ENCODE data around the gene LHX3. TPM values are rescaled to one million over a fixed set of nuclear protein-coding genes. Genes with fewer than 3 reads are reported as not detected.

LHX3 gene
- total RNA-seq, result 0.19 and 0.30 TPM in 2 replicates
- 0.07 TPM for total RNA-seq (2013)
- 0.07 TPM in 2 replicates for polyA plus RNA-seq
- polyA minus RNA-seq, result 0.26 and 0.50 TPM in 2 replicates

DNA sequence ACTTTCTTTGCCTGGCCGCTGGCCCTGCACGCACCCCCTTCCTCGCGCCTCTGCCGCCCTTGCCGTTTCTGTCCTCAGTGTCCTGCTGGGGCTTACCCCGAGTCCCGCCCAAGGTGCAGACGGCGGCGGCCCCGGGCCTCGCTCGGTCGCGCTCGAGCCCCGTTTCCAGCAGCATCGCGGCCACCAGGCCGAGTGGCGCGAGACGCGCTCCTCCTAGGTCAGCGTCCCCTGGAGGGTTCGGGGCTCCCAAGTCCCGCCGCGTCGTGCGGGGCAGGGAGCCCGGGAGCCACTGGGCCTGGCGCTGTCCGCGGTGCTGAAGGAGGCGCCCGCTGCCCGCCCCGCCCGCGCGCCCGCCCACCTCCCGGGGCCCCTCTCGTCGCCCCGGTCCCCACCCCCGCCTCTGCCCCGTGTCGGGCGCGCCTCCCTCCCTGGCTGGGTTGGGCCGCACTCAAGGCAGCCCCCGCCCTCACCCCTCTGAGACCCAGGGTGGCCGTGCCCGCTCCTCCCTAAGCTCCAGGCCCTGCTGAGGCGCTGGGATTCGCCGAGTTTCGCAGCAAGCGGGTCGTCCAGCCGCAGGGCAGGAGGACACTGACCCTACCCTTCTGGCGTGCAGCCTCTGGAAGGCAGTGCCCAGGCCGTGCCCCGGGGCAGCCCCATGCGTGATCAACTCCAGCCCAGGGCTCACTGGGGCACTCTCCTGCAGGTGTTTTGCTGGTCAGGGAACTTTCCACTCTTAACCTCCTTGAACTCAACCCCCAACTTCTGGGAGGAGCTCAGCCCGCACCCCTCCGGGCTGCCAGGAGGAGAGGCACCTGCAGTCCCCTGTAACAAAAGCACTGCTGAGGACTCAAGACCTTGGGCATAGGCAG lies at the start of gene LHX3:
LHX3 (minus strand) TSS at position 291 of the 869 bp plus-strand sequence; CDS start at position 175, 116 bp downstream.
- TF ChIP-seq EZH2 (IDR thresholded peaks at IDR 0.05; ENCODE audit: borderline replicate concordance, insufficient read depth, low read depth, low read length, poor library complexity, severe bottlenecking) (no peak), CTCF (IDR thresholded peaks at IDR 0.05) (no peak)
- CTCF ChIA-PET, result no interaction called here
- no peak within 1 kb of the TSS for H3K27ac ChIP-seq (ENCODE audit: low read length in 2 of 2)
- intact Hi-C loops (cut with micrococcal nuclease), result no loop called here
- H3K9me3 Mint-ChIP-seq (ENCODE audit: insufficient read depth), result no peaks in the 10 kb centered on the region
- no peak within 1 kb of the TSS for H3K4me2 ChIP-seq (replicated peaks; ENCODE audit: low read depth, low read length, poor library complexity, severe bottlenecking)
- H3K4me3 ChIP-seq (ENCODE audit: control extremely low read depth in 1 of 5, extremely low read depth in 1 of 5, insufficient read depth in 1 of 5, low read depth in 2 of 5, low read length in 4 of 5), result no peak within 1 kb of the TSS
- no peaks in the 10 kb centered on the region for H3K79me2 ChIP-seq (ENCODE audit: control insufficient read depth, insufficient read depth, low read length)
- 15% methylated on average over 70 of the region's 70 CpGs for WGBS (ENCODE audit: insufficient coverage)
- ATAC-seq (ENCODE audit: low read depth) (peak; percentile 42), DNase-seq (peak; percentile 62)
- no peak within 1 kb of the TSS for H3K27ac Mint-ChIP-seq
- peaks cover 0 to 26% of the 10 kb centered on the region in 2 experiments for H3K36me3 ChIP-seq (replicated peaks in 1 of 2; ENCODE audit: control extremely low read depth in 1 of 2, control insufficient read depth in 1 of 2, extremely low read depth in 1 of 2, insufficient read depth in 2 of 2, low read length in 1 of 2)
- H3K27me3 ChIP-seq (replicated peaks in 1 of 4; ENCODE audit: control extremely low read depth in 1 of 4, control insufficient read depth in 3 of 4, insufficient read depth in 4 of 4, low read length in 3 of 4), result peaks cover 0 to 46% (median 29%) of the 10 kb centered on the region in 4 experiments
- POLR2A ChIA-PET, result interaction anchor here (0.7 kb wide), 1 partner anchor 18 kb away, joined by 3 read pairs; no protein-coding TSS in a partner anchor
- H3K9me3 ChIP-seq (ENCODE audit: control extremely low read depth in 1 of 3, control insufficient read depth in 2 of 3, insufficient read depth in 1 of 3, low read length in 2 of 3), result peaks cover 0 to 42% (median 0%) of the 10 kb centered on the region in 3 donors
- H3K4me1 Mint-ChIP-seq, result peaks cover 17% of the 10 kb centered on the region
- H3K9ac ChIP-seq (ENCODE audit: low read length), result no peak within 1 kb of the TSS
- peaks cover 14 to 15% of the 10 kb centered on the region in 2 donors for H3K4me1 ChIP-seq (ENCODE audit: control insufficient read depth in 2 of 2, insufficient read depth in 2 of 2, low read length in 2 of 2)
- no peak within 1 kb of the TSS for H3K4me3 Mint-ChIP-seq
- no peak within 1 kb of the TSS for H2AFZ ChIP-seq (ENCODE audit: insufficient read depth, low read depth, low read length, poor library complexity, severe bottlenecking)
- peaks cover 14% of the 10 kb centered on the region for H3K27me3 Mint-ChIP-seq
- H4K20me1 ChIP-seq (ENCODE audit: control insufficient read depth, insufficient read depth, low read length, poor library complexity, severe bottlenecking), result peaks cover 68% of the 10 kb centered on the region

All from B cell (primary cell).